ENCODE data around the gene CALCB.

CALCB gene

GRCh38 chr11:15099267-15099666 lies 25.9 kb downstream of the CALCB start:
- Mint-ChIP-seq H3K4me3 (no peak overlapping the region), H3K27ac (no peak overlapping the region), H3K27me3 (ENCODE audit: low read depth) (peaks cover 30% of the 10 kb centered on the region), H3K36me3 (ENCODE audit: low read depth) (no peaks in the 10 kb centered on the region), H3K4me1 (ENCODE audit: low read depth) (no peaks in the 10 kb centered on the region), H3K9me3 (no peaks in the 10 kb centered on the region)
- no peak for DNase-seq (ENCODE audit: low spot score)

GRCh38 chr11:15101072-15101709 lies 27.8 kb downstream of the CALCB start:
- Mint-ChIP-seq H3K36me3 (ENCODE audit: low read depth) (no peaks in the 10 kb centered on the region), H3K27ac (no peak overlapping the region), H3K27me3 (ENCODE audit: low read depth) (peaks cover 26% of the 10 kb centered on the region), H3K4me1 (ENCODE audit: low read depth) (no peaks in the 10 kb centered on the region), H3K9me3 (no peaks in the 10 kb centered on the region), H3K4me3 (no peak overlapping the region)
- DNase-seq (ENCODE audit: low spot score): peak; percentile 20

GRCh38 chr11:15104166-15104565 lies 30.8 kb downstream of the CALCB start:
- H3K9me3 Mint-ChIP-seq: no peaks in the 10 kb centered on the region
- no peak overlapping the region for H3K27ac Mint-ChIP-seq
- H3K4me1 Mint-ChIP-seq (ENCODE audit: low read depth): peaks cover 3% of the 10 kb centered on the region
- DNase-seq (ENCODE audit: low spot score): no peak
- no peaks in the 10 kb centered on the region for H3K36me3 Mint-ChIP-seq (ENCODE audit: low read depth)
- peaks cover 17% of the 10 kb centered on the region for H3K27me3 Mint-ChIP-seq (ENCODE audit: low read depth)
- no peak overlapping the region for H3K4me3 Mint-ChIP-seq

GRCh38 chr11:15106201-15106965 lies 33.0 kb downstream of the CALCB start:
- Mint-ChIP-seq H3K9me3 (no peaks in the 10 kb centered on the region), H3K4me1 (ENCODE audit: low read depth) (peaks cover 3% of the 10 kb centered on the region), H3K4me3 (no peak overlapping the region), H3K27ac (no peak overlapping the region), H3K27me3 (ENCODE audit: low read depth) (peaks cover 8% of the 10 kb centered on the region), H3K36me3 (ENCODE audit: low read depth) (no peaks in the 10 kb centered on the region)
- DNase-seq (ENCODE audit: low spot score): no peak

- H3K36me3 Mint-ChIP-seq (ENCODE audit: low read depth): no peaks in the 10 kb centered on the region
- H3K27ac Mint-ChIP-seq: no peak overlapping the region
- no peaks in the 10 kb centered on the region for H3K9me3 Mint-ChIP-seq
- H3K4me3 Mint-ChIP-seq: no peak overlapping the region
- peaks cover 3% of the 10 kb centered on the region for H3K4me1 Mint-ChIP-seq (ENCODE audit: low read depth)
- peaks cover 5% of the 10 kb centered on the region for H3K27me3 Mint-ChIP-seq (ENCODE audit: low read depth)
- no peak for DNase-seq (ENCODE audit: low spot score)
These were observed 34.5 kb downstream of the CALCB start for GRCh38 chr11:15107730-15108515.

GRCh38 chr11:15108592-15109130 lies 35.3 kb downstream of the CALCB start:
- Mint-ChIP-seq H3K27me3 (ENCODE audit: low read depth) (peaks cover 6% of the 10 kb centered on the region), H3K36me3 (ENCODE audit: low read depth) (no peaks in the 10 kb centered on the region), H3K27ac (no peak overlapping the region), H3K4me3 (no peak overlapping the region), H3K4me1 (ENCODE audit: low read depth) (peaks cover 10% of the 10 kb centered on the region), H3K9me3 (no peaks in the 10 kb centered on the region)
- no peak for DNase-seq (ENCODE audit: low spot score)

- Mint-ChIP-seq H3K4me3 (no peak overlapping the region), H3K27ac (no peak overlapping the region), H3K36me3 (ENCODE audit: low read depth) (no peaks in the 10 kb centered on the region), H3K27me3 (ENCODE audit: low read depth) (peaks cover 12% of the 10 kb centered on the region), H3K9me3 (no peaks in the 10 kb centered on the region), H3K4me1 (ENCODE audit: low read depth) (peaks cover 14% of the 10 kb centered on the region)
- DNase-seq (ENCODE audit: low spot score): no peak
These were observed 36.2 kb downstream of the CALCB start for GRCh38 chr11:15109602-15110001.

- H3K4me1 Mint-ChIP-seq (ENCODE audit: low read depth): peaks cover 18% of the 10 kb centered on the region
- H3K36me3 Mint-ChIP-seq (ENCODE audit: low read depth): no peaks in the 10 kb centered on the region
- DNase-seq (ENCODE audit: low spot score): no peak
- no peaks in the 10 kb centered on the region for H3K9me3 Mint-ChIP-seq
- no peak overlapping the region for H3K4me3 Mint-ChIP-seq
- H3K27ac Mint-ChIP-seq: no peak overlapping the region
- peaks cover 24% of the 10 kb centered on the region for H3K27me3 Mint-ChIP-seq (ENCODE audit: low read depth)
These were observed 37.8 kb downstream of the CALCB start for GRCh38 chr11:15111215-15111614.

- Mint-ChIP-seq H3K4me3 (no peak overlapping the region), H3K27ac (no peak overlapping the region), H3K9me3 (no peaks in the 10 kb centered on the region), H3K27me3 (ENCODE audit: low read depth) (peaks cover 33% of the 10 kb centered on the region), H3K36me3 (ENCODE audit: low read depth) (no peaks in the 10 kb centered on the region), H3K4me1 (ENCODE audit: low read depth) (peaks cover 18% of the 10 kb centered on the region)
- DNase-seq (ENCODE audit: low spot score): no peak
These were observed 38.7 kb downstream of the CALCB start for GRCh38 chr11:15112131-15112541.

- Mint-ChIP-seq H3K27ac (no peak overlapping the region), H3K4me3 (no peak overlapping the region), H3K9me3 (no peaks in the 10 kb centered on the region), H3K36me3 (ENCODE audit: low read depth) (no peaks in the 10 kb centered on the region), H3K27me3 (ENCODE audit: low read depth) (peaks cover 33% of the 10 kb centered on the region), H3K4me1 (ENCODE audit: low read depth) (peaks cover 18% of the 10 kb centered on the region)
- DNase-seq (ENCODE audit: low spot score): no peak
These were observed 40.0 kb downstream of the CALCB start for GRCh38 chr11:15113381-15113780.

- Mint-ChIP-seq H3K27ac (no peak within 1 kb of the TSS), H3K27me3 (ENCODE audit: low read depth) (peaks cover 33% of the 10 kb centered on the region), H3K4me1 (ENCODE audit: low read depth) (peaks cover 20% of the 10 kb centered on the region), H3K4me3 (no peak within 1 kb of the TSS), H3K9me3 (no peaks in the 10 kb centered on the region), H3K36me3 (ENCODE audit: low read depth) (no peaks in the 10 kb centered on the region)
- no peak for DNase-seq (ENCODE audit: low spot score)
These were observed 41.4 kb downstream of the CALCB start, which contains the start of gene INSC for GRCh38 chr11:15114501-15115475. INSC (plus strand) TSS chr11:15114923; CDS start chr11:15149175, 34,252 bp downstream.

- Mint-ChIP-seq H3K36me3 (ENCODE audit: low read depth) (no peaks in the 10 kb centered on the region), H3K4me3 (no peak overlapping the region), H3K27ac (no peak overlapping the region), H3K4me1 (ENCODE audit: low read depth) (peaks cover 24% of the 10 kb centered on the region), H3K9me3 (no peaks in the 10 kb centered on the region), H3K27me3 (ENCODE audit: low read depth) (peaks cover 35% of the 10 kb centered on the region)
- DNase-seq (ENCODE audit: low spot score): no peak
These were observed 42.3 kb downstream of the CALCB start for GRCh38 chr11:15115686-15116085.

- peaks cover 24% of the 10 kb centered on the region for H3K4me1 Mint-ChIP-seq (ENCODE audit: low read depth)
- peaks cover 40% of the 10 kb centered on the region for H3K27me3 Mint-ChIP-seq (ENCODE audit: low read depth)
- DNase-seq (ENCODE audit: low spot score): no peak
- no peak overlapping the region for H3K4me3 Mint-ChIP-seq
- no peaks in the 10 kb centered on the region for H3K9me3 Mint-ChIP-seq
- H3K36me3 Mint-ChIP-seq (ENCODE audit: low read depth): no peaks in the 10 kb centered on the region
- no peak overlapping the region for H3K27ac Mint-ChIP-seq
These were observed 44.4 kb downstream of the CALCB start for GRCh38 chr11:15117751-15118150.
